BE2C (cell line): ENCODE data around the gene TBC1D2B.

Experiments used
- DNase-seq: peaks from one replicate; pipeline ENCODE4 v3.0.0-alpha.2; 2020
- H3K27me3 ChIP-seq: fragments of 250-450 bp; sonication (Bioruptor Pico); 2 replicates; pipeline ENCODE4 v1.5.1; 2020; ENCODE audit warnings: mild to moderate bottlenecking
- H3K36me3 ChIP-seq: fragments of 250-450 bp; sonication (Bioruptor Pico); 2 replicates; pipeline ENCODE4 v1.5.1; 2020; ENCODE audit warnings: mild to moderate bottlenecking
- H3K4me1 ChIP-seq: fragments of 250-450 bp; sonication (Bioruptor Pico); 2 replicates; pipeline ENCODE4 v1.5.1; 2020
- H3K4me3 ChIP-seq: 2 replicates; pipeline ENCODE4 v1.5.1; 2011; ENCODE audit warnings: low read depth, low read length
- H3K9me3 ChIP-seq: fragments of 250-450 bp; sonication (Bioruptor Pico); 2 replicates; pipeline ENCODE4 v1.5.1; 2020
- CTCF ChIP-seq: IDR thresholded peaks from 2 replicates; pipeline ENCODE4 v1.5.1; 2012; ENCODE audit warnings: mild to moderate bottlenecking, low read depth, low read length

TBC1D2B gene

DNA sequence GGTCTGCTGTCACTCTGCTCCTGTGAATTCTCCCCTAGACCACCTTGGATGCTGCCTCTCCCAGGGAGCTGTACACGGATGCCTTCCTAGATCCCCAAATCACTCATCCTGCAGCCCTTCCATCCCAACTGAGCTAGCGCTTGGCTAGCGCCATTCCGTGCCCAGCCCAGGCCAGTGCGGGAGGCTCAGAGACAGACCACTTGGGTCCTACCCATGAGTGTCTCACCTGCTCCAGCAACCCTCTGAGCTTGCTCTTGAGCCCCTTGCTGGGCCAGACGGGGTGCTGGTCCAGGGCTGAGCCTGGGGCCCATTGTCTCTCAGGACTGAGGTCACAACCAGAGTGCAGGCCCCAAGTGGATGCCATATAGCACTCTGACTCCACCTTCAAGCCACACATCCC is 32.6 kb upstream of the TBC1D2B start:
- no peaks in the 10 kb centered on the region for H3K4me1 ChIP-seq
- TF ChIP-seq CTCF, result no peak
- H3K36me3 ChIP-seq, result no peaks in the 10 kb centered on the region
- no peak for DNase-seq
- no peaks in the 10 kb centered on the region for H3K27me3 ChIP-seq
- H3K9me3 ChIP-seq, result no peaks in the 10 kb centered on the region
- H3K4me3 ChIP-seq, result no peak overlapping the region

GRCh38 chr15:78109156-78109555 is 31.6 kb upstream of the TBC1D2B start:
- H3K27me3 ChIP-seq, result no peaks in the 10 kb centered on the region
- no peaks in the 10 kb centered on the region for H3K4me1 ChIP-seq
- no peaks in the 10 kb centered on the region for H3K36me3 ChIP-seq
- TF ChIP-seq CTCF, result no peak
- no peaks in the 10 kb centered on the region for H3K9me3 ChIP-seq
- DNase-seq, result no peak
- no peak overlapping the region for H3K4me3 ChIP-seq

- Histone ChIP-seq H3K36me3 (no peaks in the 10 kb centered on the region), H3K9me3 (no peaks in the 10 kb centered on the region), H3K27me3 (no peaks in the 10 kb centered on the region), H3K4me3 (no peak overlapping the region), H3K4me1 (no peaks in the 10 kb centered on the region)
- TF ChIP-seq CTCF, result peak; percentile 97
- peak; percentile 93 for DNase-seq
Measured at GRCh38 chr15:78108300-78109084, 31.0 kb upstream of the TBC1D2B start.

DNA sequence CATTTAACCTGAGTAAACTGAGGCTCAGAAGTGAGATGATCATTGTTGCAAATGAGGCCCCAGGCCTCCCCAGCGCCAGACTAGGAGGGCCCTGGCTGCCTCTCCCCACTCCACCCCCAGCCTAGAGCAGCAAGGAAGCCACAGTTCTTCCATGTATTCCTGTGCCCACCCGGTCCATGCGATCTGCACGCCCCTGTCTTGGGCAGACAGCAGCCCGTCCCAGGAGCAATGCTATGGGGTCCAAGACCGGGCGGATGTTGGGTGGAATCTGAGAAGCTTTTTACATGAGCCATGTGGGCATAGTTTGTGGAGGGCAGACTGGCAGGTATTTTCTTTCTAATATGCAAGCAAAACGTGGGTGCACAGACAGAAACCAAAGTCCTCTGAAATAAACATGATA is 30.0 kb upstream of the TBC1D2B start:
- TF ChIP-seq CTCF, result no peak
- no peaks in the 10 kb centered on the region for H3K36me3 ChIP-seq

GRCh38 chr15:78105476-78106241 is 28.1 kb upstream of the TBC1D2B start:
- Histone ChIP-seq H3K4me1 (no peaks in the 10 kb centered on the region), H3K27me3 (no peaks in the 10 kb centered on the region), H3K36me3 (no peaks in the 10 kb centered on the region), H3K4me3 (no peak overlapping the region), H3K9me3 (no peaks in the 10 kb centered on the region)
- no peak for DNase-seq
- no peak for TF ChIP-seq CTCF

More for the DNA sequence above, 30.0 kb upstream of the TBC1D2B start:
- H3K4me3 ChIP-seq, result no peak overlapping the region
- no peaks in the 10 kb centered on the region for H3K27me3 ChIP-seq
- H3K4me1 ChIP-seq, result no peaks in the 10 kb centered on the region
- H3K9me3 ChIP-seq, result no peaks in the 10 kb centered on the region
- DNase-seq, result no peak
